Activated gamma-delta T cell treated with Interleukin-2 at 50 U/mL for 16 hours (primary cell): ENCODE data around the gene GNG2.

Experiments used
- DNase-seq: peaks from one replicate; pipeline ENCODE4 v3.0.0-alpha.2; 2020

The GNG2 gene

DNA sequence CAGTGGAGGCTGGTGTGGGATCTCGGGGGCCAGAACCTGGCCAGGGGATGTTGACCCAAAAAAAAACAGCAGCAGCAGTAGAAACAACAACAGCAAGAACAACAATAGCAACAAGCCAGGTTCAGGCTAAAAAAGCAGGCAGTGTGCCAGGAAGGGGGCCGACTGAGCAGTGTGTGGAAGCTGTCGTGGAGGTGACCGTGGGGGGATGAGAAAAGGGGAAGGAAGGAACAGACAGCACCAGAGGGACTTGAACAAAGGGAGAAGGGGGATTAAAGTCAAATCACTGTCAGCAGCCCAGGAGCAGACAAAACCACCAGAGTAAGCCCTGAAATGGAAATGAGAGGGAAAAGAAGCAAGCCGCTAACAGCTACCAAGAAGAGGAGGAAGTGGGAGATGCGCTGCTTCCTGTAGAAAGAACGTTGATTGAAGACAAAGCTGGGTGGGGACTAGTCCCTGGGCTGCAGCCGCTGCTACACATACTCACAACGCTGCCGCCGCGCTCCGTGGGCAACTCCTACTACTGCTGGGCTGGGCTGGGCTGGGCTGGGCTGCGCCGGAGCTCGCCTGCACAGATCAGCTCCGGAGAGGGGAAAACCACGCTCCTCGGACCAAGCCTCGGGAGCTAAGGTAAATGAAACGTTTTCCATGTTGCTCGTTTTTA is at the start of gene GNG2:
TSS of gene GNG2 (plus strand) at position 449 of the 661 bp plus-strand sequence. CDS start 90,067 bp downstream, outside the sequence.
- DNase-seq: peak; percentile 80

DNA sequence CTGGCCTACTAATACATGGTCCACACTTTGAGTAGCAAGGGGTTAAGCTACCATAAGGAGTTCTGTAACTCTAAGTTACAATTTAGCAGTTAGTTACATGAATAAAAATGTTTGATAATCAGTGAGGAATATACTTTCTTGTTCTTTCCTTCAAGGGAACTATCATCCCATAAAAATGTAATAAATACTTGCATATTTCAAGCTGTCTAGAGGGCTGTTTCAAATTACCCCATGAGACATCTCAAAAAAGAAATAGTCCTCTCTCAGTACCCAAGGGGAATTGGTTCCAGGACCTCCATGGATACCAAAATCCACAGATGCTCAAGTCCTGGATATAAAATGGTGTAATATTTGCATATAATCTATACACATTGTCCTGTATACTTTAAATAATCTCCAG is 48.7 kb upstream of the GNG2 start:
- no peak for DNase-seq

DNA sequence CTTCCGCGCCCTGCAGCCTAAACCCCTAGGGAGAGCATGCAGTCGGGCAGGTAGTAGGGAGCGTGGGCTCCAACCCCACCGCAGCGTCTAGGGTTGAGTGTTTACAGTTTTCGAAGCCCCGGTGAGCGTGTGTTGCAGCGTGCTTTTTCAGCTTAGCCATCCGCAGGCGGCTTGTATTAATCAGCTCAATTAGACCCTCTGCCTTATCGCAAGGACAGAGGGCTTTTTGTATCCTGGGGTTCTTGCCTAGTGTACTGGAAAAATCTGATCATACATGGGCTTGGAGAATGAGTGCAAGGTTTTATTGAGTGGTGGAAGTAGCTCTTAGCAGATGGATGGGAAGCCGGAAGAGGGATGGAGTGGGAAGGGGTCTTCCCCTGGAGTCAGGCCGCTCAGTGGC is 44.4 kb upstream of the GNG2 start:
- no peak for DNase-seq

DNA sequence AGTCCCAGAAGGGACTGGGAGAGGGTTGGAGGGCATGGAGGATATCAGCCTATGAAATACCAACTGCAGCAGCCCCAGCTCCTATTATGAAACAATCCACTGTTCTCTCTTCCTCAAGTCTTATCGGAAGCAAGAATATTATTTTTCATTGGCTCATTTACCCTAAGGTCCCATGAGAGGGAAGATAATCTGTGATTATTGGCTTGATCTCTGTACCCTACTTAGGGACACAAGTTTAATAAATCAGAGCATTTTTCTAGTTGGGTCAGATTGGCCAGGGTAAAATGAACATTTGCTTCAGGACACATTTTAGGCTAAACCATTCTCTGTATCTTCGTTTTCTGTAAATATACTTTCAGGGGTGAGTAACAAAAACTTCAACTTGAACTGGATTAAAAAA is 43.1 kb upstream of the GNG2 start:
- no peak for DNase-seq

DNA sequence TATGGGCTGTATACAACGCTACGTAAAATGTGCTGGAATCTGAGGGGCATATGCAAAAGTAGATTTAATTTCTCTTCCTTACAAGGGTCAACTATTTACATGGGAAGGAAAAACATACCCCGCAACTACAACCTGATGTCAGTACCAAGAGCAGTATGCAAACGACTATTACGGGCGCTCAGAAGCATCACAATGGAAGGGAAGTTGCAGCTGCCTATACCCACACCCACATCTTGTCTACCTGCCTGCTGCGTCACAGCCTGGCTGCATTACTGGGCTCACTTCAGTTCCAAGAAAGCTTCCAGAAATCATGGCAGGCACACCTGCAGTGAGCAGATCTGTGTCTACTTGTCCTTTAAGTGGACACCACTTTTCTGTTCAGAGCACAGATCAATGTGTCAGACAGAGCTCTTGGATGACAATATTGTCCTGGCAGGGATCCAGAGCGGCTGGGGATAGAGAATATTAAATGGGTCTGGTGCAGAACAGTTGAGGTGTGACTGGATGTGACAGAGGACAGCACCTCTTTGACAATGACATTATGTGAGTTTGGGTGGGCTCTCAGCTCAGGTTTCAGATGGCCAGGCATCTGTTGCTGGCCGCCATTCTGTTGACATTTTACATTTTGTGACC is 41.5 kb upstream of the GNG2 start:
- no peak for DNase-seq

DNA sequence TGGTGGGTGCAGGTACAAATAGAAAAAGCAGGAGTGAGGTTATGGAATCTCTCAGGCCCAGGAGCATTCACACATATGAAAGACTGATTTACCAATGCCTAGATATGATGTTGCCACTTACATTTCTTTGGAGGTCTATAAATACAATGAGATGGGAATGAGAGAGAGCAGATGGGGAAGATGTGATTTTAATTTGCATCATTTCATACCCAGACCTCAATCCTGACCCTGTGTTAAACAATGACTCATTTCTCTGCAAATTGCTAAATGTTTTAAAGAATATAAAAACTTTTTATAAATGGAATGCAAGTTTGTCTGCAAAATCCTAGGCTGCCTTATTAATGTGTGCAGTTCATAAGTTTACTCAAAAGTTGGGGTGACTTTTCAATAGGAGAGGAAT is 38.6 kb upstream of the GNG2 start:
- DNase-seq: no peak

DNA sequence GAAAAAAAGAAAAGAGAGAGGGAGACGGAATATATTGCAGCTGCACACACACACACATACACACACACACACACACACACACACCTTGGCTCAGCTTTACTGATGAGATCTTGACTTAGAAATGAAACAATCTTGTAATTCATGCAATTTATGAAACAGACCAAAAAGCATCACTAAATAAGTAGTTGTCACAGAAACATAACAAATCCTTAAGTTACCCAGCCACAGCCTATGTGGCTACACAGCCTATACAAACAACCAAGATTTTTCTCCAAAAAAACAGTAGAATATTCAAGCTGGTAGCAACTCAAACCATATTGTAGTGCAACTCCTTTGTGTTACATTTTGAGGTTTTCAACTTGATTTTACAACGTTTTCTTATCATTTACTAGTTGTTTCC is 37.9 kb upstream of the GNG2 start:
- DNase-seq: no peak

DNA sequence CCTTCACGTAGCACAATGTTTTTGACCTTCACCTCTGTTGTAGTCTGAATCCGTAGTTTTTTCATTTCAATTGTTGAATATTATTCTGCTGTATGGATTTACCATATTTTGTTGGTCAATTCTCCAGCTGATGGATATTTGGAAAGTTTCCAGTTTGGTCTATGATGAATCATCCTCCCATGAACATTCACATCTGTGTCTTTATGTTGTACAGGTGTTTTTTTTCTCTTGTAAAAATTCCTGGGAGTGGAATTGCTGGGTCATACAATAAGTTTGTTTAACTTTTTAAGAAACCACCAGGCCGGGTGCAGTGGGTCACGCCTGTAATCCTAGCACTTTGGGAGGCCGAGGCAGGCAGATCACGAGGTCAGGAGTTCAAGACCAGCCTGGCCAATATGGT is 36.7 kb upstream of the GNG2 start:
- no peak for DNase-seq

DNA sequence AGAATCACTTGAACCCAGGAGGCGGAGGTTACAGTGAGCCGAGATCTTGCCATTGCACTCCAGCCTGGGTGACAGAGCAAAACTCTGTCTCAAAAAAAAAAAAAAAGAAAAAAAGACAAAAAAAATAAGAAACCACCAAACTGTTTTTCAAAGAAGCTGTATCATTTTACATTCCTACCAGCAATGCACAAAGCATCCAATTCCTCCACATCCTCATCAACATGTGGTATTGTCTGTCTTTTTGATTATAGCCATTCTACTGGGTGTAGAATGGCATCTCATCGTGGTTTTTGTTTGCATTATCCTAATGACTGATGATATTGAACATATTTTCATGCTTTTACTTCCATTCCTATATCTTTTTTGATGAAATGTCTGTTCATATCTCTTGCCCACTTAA is 36.2 kb upstream of the GNG2 start:
- DNase-seq: no peak

DNA sequence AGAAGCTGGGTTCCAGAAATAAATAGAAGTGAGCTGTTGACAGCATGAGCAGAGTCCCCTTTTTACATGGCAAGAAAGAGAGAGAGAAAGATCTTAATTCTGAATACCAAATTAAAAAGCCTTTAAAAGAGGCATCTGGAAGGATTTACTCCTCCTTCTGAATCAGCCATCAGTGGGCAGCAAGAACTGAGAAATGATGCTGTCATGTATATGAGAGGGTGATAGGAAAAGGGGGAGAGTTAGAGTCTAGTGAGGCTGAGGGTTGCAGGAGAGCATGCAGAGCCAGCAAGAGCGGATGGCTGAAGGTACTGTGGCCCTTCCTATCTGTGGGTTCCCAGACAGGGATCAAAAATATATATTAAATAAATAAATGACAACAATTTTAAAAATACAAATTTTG is 34.5 kb upstream of the GNG2 start:
- no peak for DNase-seq

DNA sequence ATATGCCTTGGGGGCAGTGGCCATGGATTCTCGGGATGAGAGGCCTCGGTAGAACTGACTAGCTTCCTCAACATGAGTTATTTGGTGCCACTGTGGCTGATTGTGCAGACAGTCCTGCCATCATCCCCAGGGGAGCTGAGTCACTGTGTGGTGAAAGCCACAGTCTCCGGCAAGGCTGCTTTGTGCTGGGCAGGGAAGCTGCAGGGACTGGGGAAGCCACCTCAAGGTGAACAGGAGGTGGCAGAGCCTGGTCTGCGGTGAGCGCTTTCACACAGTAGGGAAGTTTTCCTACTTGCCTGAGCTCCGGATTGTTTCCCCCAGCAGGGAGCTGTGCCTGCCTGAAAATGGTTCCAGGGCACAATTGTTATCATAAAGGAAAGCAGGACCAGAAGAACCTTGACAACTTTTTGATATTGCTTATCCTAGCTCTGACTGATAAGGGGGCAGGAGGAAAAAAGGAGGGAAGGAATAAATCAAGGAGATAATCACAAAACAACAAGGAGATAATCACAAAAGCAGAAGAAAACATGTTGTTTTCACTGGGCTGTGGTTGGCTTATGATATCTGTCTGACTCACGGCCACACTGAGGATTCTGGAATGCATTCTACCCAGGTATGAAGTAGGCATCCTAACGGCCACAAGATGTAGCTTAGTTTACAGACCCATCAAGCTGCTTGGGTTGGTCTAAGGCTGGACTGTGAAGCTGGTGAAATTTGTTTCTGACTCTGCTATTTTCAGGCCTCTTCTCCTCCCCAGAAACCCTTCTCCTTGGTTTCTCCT is 32.2 kb upstream of the GNG2 start:
- peak; percentile 71 for DNase-seq

DNA sequence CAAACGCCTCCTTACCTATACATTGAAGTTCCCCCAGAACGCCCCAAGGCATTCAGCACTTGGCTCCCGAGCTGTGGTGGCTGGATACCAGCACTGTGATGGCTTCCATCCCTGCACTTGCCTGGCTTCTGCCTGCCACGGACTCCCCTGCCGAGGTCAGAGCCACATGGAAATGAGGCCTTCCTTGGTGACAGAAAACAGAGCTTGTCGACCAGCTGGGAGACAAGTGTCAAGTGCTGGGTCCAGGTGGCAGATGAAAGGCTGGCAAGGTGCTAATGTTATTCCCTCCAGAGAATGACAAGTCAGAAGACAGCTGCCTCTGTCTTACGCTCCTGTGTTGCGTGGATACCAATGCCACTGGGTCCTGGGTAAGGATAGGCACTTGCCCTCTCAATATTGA is 26.2 kb upstream of the GNG2 start:
- DNase-seq: no peak

DNA sequence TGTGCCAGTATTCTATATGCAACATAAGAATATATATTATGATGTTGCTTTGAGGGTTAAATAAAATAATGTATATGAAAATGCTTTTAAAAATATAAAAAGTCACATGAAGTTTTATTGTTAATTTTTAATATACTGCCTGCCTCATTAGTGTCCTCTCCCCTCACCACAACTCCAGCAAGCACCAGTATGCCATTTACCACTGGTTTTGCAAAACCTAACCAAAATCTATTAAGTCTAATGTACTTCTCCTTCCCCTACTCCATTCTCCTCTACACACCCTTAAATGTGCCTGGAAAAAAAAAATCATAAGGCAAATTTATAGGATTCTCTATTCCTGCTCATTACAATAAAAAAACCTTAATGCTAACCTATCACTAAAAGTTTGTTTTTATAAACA is 24.0 kb upstream of the GNG2 start:
- no peak for DNase-seq

DNA sequence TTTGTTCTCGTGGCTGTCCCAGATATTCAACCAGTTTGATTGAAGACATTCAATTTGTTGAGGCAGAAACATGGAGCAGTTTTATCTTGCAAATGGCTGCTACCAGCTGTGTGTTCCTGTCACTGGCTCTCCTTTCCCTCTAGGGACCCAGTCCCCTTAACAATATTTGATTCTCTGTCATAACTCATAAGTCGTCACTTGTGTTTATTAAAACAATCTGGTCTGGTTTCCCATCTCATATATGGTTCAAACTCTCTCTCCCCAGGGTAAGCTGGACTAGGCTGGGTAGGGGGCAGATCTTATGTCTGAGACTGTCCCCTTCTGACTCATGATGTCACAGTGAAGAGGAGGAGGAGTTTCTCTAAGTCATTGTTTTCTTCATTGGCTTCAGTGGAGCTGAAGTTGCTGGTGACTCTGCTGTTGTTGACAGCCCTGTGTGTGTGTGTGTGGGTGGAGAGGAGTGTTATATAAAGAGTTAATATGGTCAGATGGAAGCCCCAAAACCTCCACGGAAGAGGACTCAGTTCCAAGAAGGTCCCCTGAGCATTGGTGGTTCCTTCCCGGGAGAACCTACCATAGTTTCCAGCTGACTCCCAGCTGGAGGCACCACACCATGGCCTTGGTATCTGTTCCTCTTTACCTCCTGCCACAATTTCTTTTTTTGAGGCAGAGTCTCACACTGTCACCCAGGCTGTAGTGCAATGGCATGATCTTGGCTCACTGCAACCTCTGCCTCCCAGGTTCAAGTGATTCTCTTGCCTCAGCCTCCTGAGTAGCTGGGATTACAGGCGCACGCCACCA is 16.1 kb upstream of the GNG2 start:
- no peak for DNase-seq

DNA sequence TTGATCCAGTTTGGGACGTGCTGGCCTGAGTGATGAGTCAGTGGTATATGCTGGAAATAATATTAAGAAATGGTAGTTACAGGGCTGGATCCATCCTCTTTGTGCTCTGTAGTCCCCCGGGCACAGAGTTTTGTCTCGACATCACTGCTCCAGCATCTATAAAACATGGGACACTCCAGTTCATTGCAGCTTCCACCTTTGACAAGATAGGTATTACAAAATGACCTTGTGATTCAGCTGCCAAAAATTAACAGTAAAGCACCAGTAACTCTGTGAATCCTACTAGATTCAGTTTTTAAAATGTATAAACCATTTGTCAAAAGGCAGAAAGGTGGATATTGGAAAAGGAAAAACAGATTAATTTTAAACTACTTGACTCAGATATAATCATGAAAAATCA is 14.6 kb upstream of the GNG2 start:
- DNase-seq: no peak

DNA sequence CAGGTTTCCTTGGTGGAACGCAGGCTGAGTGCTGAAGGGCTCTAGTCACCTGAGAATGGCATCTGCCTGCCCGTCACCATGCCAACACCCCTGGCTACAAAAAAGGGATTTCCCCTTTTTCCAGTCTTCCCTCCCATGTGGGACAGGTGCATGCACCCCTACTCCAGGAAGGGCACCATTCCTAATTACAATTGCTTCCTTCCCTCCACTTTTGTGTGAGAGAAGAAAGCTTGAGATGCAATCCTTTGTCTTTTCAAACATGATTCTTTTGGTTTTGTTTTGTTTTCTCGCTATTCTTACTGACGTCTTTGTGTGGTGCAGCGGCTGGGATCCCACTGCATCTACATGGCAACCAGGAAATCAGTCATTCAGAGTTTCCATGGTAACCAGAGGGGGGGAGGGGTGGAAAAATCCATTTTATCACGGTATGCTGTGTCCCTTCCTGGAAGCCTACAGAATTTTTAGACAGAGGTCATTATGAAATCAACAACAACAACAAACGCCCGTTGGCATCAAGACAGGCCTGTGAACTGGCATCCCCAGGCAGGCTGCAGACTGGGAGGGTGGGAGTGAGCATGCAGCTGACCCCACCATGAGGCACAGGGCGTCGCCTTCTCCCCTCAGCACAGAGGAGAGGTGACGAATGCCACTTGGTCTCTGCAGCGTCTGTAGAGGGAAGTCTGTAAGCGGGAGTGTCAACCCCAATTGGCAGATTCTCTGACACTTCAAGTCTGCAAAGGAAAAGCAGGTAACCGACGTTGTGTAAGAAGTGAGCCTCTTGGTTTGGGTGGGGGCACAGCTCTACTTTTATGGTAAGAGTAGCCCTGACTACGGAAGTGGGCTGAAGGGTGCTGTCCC is 13.6 kb upstream of the GNG2 start:
- peak; percentile 84 for DNase-seq

DNA sequence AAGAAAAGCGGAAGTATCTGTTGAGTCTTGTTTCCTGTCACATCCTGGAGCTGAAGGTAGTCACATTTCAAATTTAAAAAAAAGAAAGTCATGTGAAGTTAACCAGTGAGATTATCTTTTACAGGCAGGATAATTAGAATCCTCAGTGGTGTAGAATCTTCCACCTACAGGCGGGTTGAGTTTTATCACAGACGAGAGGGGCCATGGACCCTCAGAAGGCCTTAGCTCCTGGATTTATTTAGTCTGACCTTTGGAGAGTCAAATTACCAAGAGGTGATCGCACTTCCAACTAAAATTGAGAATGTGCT is 13.0 kb upstream of the GNG2 start:
- DNase-seq: no peak

DNA sequence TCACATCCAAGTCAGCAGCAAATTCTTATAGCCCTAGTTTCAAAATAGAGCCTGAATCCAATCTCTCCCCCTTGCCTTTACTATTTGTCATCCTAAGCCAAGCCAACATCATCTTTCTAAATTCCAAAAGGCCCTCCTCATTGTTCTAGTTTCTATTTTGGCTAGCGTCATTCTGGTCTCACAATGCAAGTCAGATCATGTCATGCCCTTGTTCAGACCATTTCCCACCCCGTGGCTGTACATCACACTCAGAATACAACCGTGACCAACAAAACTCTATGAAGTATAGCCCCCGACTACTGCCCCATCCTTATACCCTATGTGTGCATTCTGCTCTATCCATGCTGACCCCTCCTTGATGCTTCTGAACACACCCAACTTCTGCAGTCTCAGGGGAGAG is 12.3 kb upstream of the GNG2 start:
- no peak for DNase-seq

DNA sequence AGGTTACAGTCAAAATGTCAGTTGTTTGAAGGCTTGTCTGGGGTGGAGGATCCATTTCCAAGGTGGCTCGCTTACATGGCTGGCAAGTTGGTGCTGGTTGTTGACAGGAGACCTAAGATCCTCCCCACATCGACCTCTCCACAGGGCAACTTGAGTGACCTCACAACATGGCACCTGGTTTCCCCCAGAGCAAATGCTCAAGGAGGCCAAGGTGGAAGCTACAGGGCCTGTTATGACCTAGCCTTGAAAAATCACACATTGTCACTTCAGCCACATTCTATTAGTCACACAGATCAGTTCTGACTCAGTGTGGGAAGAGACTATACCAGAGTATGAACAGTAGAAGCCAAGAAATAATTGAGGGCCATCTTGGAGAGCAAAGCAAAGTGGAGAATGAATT is 11.3 kb upstream of the GNG2 start:
- DNase-seq: peak; percentile 35

DNA sequence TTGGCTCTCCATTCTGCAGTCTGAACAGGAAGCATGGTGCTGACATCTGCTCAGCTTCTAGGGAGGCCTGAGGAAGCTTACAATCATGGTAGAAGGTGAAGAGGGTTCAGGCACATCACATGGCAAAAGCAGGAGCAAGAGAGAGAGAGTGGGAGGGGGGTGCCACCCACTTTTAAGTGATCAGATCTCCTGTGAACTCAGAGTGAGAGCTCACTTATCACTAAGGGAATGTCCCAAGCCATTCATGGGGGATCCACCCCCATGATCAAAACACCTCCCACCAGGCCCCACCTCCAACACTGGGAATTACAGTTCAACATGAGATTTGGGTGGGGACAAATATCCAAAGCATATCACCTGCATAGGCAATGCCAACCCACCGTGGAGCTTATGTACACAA is 9.8 kb upstream of the GNG2 start:
- DNase-seq: no peak

DNA sequence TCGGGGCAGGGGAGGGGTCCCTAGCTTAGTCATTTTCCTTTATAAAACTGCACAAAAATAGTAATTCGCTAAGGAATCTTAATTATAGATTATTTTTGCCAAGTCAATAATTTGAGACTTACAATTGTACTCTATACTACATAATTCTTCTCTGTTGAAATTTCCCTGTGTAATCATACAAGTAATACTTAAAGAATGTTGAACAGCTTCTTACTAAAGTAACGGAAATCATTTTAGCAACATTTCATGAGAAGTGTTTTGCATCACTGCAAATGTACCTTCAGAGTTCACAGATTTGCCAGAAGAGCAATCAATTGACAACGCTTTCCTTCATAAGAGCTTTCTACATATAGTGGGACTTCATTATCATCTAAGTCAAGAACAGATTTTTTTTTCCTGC is 7.9 kb upstream of the GNG2 start:
- DNase-seq: no peak

DNA sequence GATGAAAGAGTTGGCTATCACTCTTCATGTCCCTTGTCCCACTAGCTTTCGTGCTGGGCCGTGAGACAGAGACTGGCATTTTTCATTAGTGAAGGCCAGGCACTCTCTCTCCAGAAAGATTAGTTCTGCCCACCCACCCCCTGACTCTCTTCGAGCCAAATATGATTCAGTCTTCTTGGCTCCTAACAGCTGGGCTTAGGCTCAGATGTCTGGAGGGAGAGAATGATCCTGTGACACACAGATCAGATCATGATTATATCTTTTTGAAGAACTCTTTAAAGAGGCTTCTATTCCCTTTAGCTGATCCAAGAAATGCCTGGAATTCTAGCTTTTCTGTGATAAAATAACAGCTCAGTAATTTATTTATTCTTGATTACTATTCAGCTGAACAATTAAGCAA is 5.2 kb upstream of the GNG2 start:
- DNase-seq: no peak

DNA sequence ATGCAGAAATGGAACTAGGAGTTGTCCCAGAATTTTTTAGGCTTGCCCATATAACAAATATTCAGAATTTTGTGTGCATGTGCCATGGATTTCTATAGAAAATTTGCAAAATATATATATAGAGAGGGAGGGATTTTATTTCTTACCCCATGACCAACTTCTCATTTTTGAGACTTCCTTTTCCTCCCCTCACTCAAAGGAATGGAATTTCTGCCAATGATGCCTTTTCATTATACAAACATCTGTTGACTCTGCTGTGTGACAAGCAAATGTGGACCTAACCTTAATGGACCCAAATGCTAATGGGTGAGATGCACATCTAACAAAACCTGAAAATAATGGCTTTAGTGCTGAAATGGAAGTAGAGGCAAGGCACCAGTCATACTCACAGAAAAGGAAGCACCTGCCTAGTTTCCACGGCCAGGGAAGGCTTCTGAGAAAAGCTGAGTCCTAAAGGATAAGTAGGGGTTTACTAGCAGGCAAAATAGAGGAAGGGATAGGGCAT is 3.6 kb upstream of the GNG2 start:
- DNase-seq: no peak
